ENCODE data around the gene ARHGEF10L.

Gene ARHGEF10L

DNA sequence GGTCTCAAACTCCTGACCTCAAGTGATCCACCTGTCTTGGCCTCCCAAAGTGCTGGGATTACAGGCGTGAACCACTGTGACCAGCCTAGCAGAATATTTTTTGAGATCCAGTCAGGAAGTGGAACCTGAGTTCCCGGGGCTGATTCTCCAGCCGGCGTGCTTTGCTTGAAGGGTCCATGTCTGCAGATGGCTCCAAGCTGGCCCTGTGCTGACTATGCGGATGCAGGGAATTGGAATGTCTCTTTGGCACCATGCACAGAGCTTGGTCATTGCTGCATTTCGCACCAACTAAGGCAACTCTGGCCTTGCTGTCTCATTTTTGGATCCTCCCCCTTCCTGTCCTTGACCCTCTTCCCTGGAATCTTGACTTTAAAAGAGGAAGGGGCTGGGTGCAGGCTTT lies 28.1 kb downstream of the ARHGEF10L start:
- no peak for DNase-seq (ENCODE audit: low read depth in 2 of 2)

GRCh38 chr1:17568014-17568900 lies 28.8 kb downstream of the ARHGEF10L start:
- DNase-seq (ENCODE audit: low read depth in 2 of 2): no peak

GRCh38 chr1:17569200-17570139 lies 30.0 kb downstream of the ARHGEF10L start:
- DNase-seq (ENCODE audit: low read depth in 2 of 2): no peak

- DNase-seq (ENCODE audit: low read depth in 2 of 2): no peak
These were observed 30.7 kb downstream of the ARHGEF10L start for GRCh38 chr1:17570228-17570627.

DNA sequence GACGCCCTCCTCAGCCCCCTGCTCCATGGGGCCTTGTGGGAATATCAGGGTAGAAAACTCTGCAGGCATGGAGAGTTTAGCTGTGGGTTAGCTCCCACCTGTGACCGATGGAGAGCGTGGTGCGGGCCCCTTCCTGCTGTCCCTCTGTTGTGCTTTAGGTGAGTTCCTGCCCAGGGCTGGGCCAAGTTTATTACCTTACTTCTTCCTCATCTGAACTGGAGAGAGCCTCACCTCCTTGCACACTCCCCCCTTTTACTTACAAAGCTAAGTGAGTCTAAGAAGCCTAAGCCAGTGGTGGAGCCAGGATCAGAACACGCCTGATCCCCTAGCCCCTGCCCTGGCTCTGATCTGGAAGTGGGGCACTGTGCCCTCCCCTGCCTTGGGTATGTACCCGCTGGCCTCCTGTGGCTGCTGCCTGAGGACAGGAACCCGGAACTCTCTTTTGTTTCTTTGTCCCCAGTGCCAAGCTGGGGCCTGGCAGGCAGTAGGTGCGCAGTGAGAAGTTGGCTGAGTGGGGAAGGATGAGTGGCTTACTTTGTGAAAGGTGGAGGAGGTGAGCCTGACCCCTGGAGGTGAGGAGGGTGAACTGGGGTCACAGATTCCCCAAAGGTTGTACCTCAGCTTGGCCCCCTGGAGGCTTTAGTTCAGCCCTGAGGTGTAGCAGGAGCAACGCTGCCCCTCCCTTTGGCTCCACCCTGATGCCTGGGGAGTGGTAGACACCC lies 32.9 kb downstream of the ARHGEF10L start:
- DNase-seq (ENCODE audit: low read depth in 2 of 2): no peak

DNA sequence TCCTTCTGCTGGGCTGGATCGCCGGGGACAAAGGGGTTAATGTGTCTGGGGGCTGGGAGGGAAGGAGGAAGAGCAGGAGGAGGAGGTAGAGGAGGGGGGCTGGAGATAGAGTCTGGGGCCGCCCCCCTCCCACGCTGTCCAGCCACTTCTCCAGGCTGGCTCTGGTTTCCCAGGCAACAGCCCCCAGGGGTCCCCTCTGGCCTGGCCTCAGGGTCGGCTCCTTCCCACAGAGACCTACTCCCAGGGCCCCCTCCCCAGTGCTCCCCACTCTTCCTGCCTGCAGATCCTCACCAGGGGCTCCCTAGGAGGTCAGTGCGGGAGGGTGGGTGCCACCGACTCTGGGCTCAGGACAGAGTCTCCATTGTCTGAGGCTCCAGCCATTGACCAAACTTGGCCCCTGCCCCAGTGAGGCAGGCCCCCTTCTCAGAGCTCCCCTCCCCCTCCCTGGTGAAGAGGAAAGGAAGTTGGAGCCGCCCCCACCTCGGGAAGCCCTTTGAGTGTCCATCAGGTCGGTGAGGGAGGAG lies 34.1 kb downstream of the ARHGEF10L start:
- DNase-seq (ENCODE audit: low read depth in 2 of 2): no peak

DNA sequence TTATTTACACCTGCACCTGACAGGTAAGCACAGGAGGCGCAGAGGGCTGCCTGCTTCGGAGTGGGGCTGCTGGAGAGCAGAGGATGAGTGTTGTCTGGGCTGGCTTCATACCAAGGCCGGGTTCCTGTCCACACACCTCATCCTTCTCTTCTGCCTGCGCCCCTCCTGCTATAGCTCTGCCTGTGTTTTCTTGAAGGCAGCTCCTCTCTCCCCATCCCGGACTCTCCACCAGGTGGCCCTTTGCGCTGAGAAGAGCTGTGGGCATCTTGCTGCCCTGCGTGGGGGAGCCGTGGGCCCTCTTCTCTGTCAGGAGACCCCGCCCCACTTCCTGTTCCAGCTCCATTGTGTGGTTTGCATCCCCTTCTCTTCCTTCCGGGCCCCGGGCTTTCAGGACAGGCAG lies 35.0 kb downstream of the ARHGEF10L start:
- no peak for DNase-seq (ENCODE audit: low read depth in 2 of 2)

DNA sequence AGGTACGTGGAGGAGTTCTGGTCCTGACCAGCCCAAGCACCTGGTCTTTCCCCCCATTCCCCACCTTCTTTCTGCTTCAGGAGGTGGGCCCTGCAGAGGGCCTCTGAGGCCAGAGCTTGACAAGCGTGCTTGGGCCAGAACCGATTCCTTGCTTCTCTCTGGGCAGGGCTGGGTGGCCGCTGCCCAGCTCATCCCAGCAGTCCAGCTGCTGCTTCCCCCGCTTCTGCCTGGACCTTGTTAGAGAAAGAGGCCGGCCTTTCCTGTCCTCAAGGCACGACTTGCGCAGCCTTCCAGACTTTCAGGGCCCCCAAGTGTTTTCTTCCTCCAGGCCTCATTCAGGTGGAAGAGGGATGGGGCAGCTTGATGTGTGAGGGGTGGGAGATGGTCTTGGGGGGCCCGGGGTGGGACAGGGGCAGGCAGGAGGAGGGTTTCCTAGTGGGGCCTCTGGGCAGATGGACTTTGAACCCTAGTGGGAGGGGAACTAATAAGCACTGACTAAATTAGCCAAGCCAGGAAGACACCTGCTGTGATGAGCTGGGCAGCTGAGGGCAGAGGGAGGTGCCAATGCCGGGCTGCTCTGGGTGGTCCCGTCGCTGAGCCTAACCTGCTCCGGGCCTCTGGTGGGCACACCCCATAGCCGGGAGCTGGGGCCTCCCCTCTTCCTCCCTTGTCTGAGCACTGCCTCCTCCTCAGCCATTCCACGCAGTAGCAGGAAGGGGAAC lies 36.5 kb downstream of the ARHGEF10L start:
- no peak for DNase-seq (ENCODE audit: low read depth in 2 of 2)

DNA sequence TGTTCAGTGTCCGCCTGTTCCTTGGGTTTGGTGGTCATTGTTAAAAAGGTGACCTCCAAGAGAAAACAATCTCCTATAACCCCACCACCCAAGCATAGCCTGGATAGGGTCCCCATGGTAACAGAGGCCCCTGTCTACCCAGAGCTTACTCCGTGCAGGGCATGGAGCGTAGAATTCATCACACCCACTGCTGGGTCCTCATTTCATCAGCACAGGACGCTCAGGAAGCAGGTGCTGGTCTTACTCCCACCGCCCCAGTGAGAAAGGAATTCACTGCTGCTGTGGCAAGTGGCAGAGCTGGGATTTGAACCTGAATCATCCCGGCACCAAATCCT lies 37.0 kb downstream of the ARHGEF10L start:
- DNase-seq (ENCODE audit: low read depth in 2 of 2): no peak

DNA sequence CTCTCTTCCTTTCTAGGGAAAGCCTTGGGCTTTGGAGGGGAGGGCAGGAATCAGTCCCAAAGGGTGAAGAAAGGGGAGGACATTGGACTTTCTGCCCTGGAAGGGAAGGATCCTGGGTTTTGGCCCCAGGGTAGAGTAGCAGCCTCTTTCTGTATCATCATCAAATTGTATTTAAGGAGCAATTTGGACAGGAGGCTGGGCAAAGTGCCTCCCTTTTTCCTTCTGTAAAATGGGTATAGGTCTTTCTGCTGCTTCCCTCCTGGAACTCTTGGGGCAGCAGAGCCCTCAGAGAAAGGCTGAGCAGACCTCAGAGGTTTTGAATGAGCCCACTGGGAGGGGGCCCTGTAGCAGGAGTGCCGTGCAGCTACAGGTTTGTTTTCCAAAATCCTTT lies 38.4 kb downstream of the ARHGEF10L start:
- no peak for DNase-seq (ENCODE audit: low read depth in 2 of 2)

DNA sequence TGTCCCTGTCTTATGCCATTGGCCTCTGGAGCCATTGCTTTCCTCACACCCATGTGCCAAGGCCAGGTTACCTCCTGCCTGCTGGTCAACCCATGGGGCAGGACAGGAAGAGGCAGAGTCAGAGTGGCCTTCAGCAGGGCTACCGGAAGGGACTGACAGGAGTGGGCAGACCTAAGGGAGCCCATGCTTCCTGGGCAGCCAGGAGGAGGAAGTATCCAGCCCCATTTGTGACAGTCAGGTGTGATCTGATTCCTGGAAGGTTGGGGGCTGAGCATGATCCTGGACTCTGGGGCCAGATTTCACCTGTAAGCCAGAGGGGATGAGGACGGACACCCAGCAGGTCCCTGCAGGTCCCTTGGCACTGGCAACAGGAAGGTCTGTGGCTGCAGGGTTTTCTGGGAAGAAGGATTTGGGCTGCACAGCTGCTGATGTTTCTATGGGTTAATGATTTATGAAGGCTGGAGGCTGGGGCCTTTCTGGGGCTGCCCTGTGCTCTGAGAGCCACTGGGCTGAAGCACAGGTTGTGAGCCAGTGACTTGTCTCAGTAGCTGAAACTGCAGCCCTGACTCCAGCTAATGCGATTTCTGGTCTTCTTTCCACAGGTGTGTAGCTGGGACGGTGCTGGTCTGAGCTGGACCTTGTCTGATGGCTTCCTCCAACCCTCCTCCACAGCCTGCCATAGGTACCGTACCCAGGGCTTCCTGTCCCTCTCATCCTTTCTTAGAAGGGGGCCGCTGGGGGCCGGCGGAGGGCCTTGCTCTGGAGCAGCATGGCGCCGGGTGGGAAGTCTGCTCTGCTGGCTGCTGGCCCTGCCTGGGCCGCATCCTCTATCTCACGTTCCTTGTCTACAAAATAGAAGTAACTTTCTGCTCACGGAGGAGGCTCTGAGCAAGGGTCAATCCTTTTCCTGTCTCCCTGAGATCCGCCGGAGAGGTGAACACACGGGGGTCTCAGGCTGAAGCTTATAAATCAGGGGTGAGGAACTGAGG lies 40.7 kb downstream of the ARHGEF10L start:
- no peak for DNase-seq (ENCODE audit: low read depth in 2 of 2)

- DNase-seq (ENCODE audit: low read depth in 2 of 2): no peak
These were observed 42.1 kb downstream of the ARHGEF10L start for GRCh38 chr1:17581389-17582123.

DNA sequence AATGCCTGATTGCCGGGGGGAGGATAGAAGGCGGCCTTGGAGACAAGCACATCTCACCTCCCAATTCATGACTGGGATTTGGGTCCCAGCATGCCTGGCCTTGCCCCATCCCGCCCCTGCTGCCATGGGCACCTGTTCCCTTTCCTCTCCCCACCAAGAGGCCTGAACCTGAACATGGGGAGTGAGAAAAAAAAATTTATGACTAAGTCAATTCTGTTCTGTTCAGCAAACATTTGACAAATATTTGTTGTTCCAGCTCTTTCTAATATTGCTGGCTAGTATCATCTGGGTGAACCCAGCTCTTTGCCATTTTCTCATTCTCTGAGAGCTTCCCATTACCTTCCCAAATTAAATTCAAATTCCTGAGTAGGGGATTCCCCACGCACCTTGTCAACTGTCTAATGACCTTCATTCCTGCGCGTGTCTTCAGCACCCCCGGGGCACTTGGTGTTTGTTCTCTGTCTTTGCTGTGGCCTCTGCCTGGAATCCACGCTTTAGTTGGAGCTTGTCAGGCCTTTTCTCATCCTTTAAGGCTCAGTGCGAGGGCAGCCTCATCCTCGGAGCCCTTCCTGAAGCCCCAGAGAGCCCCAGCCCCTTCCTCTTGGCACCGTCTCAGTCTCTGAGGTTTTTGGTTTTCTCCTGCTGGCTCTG lies 42.8 kb downstream of the ARHGEF10L start:
- no peak for DNase-seq (ENCODE audit: low read depth in 2 of 2)

GRCh38 chr1:17584539-17584938 lies 45.0 kb downstream of the ARHGEF10L start:
- DNase-seq (ENCODE audit: low read depth in 2 of 2): no peak

DNA sequence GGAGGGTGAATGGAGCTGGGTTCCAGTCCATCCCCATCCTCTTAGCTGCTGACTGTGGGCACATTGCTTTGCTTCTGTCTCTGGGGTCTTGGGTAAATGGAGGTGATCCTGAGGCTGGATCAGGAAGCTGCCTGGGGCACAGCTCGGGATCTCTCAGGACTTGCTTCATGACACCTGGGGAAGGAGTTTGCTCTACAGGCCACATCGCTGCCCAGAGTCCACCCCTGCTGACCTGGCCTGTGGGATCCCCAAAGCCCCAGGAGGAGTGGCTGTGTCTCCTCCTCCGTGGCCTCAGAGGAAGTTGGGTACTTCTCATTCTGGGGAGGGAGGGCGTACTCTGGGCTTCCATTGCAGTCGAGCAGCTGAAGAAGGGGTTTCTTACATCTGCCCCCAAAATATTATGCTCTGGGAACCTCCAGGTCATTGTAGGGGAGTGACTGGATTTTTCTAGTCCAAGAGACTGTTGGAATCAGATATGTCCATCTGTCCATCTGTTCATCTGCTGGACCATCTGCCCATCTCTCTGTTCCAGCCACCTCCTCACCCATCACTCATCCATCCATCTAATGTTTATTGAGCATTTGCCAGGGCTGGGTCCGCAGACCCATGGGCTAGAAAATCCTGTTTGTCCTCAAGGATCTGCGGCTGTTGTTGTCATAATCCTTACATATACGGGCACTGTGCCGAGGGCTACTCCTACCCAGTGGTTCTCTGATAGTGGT lies 45.9 kb downstream of the ARHGEF10L start:
- no peak for DNase-seq (ENCODE audit: low read depth in 2 of 2)

DNA sequence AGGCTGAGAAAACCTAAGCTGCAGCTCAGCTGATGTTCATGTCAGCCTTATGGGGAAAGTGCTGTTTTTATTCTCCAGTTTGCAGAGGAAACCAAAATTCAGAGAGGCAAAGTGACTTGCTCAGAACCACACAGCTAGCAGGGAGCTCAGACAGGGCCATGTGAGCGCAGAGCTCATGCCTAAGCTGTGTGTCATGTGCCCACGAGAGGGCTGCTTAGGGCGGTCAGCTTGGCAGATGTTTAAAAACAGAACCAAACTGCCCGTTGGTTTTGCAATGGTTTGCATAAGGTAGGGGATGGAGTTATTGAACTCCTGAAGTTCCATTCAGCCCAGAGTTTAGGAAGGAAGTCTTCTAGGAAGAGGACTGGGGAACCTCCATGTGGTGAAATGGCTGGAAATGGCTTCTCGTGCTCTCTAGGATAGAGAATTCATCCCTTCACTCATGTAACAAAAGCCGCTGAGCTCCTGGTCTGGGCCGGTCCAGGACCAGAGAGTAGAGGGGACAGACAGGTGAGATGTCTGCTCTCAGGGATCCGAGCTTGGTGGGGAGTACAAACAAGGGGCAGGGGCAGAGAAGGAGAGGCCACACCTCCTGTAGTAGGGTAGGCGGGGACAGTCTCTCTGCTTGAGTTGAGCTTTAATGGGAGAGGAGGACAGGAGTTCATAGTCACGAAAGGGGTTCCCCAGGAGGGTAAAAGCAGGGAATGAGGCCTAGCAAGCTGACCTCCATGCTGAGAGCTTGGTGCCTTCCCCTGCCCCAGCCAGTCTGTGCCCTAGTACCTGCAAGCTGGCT lies 46.9 kb downstream of the ARHGEF10L start:
- no peak for DNase-seq (ENCODE audit: low read depth in 2 of 2)

- DNase-seq (ENCODE audit: low read depth in 2 of 2): no peak
These were observed 48.2 kb downstream of the ARHGEF10L start for GRCh38 chr1:17587693-17588047.

Data from stimulated activated CD8-positive, alpha-beta memory T cell treated with anti-CD3 and anti-CD28 coated beads, Interleukin-7, amount 100 ng/mL, for 4 hours (primary cell).